H1 (cell line): ENCODE results near the gene PDGFD. TPM values are rescaled to one million over a fixed set of nuclear protein-coding genes. Genes with fewer than 3 reads are reported as not detected.

Source experiments
- CTCF ChIA-PET: fragments of 300-600 bp; sonication (Branson Sonifier 250); formaldehyde crosslinking; loops from one replicate; lab custom pipeline; 2021; ENCODE audit not compliant: partially characterized antibody; lab: Charles Lee
- POLR2A ChIA-PET: fragments of 300-600 bp; sonication (Branson Sonifier 250); formaldehyde crosslinking; loops from one replicate; lab custom pipeline; 2021; ENCODE audit warnings: inconsistent platforms; ENCODE audit not compliant: partially characterized antibody; lab: Charles Lee
- DNase-seq, 2 experiments: peaks; one replicate each; pipeline versions ENCODE4 v3.0.0 to v3.0.0-alpha.2; 2010 to 2022; ENCODE audit warnings: low spot score in 2 of 2, low read depth in 1 of 2, mixed read lengths in 1 of 2
- FAIRE-seq: peaks from 2 replicates; lab custom pipeline; 2011; peaks lifted over from hg19 to GRCh38; lab: Jason Lieb, UNC
- H2AFZ ChIP-seq: 2 replicates; pipeline ENCODE4 v1.8.1; 2012; ENCODE audit warnings: low read length, inconsistent platforms
- H2AK5ac ChIP-seq: 2 replicates; pipeline ENCODE4 v1.6.1; 2013; ENCODE audit warnings: low read depth, low read length
- H2BK120ac ChIP-seq: replicated peaks from 2 replicates; pipeline ENCODE3; 2013; ENCODE audit warnings: low read depth, low read length, inconsistent platforms
- H2BK12ac ChIP-seq: 2 replicates; pipeline ENCODE4 v1.6.1; 2013; ENCODE audit warnings: low read depth, low read length
- H2BK15ac ChIP-seq: 2 replicates; pipeline ENCODE4 v1.6.1; 2013; ENCODE audit warnings: low read length
- H2BK20ac ChIP-seq: 2 replicates; pipeline ENCODE4 v1.6.1; 2013; ENCODE audit warnings: low read length
- H2BK5ac ChIP-seq: 2 replicates; pipeline ENCODE4 v1.6.1; 2013; ENCODE audit warnings: low read depth, low read length
- H3K14ac ChIP-seq: 2 replicates; pipeline ENCODE4 v1.6.1; 2013; ENCODE audit warnings: inconsistent platforms; ENCODE audit not compliant: insufficient read length
- H3K18ac ChIP-seq: 2 replicates; pipeline ENCODE4 v1.6.1; 2013; ENCODE audit warnings: low read length; ENCODE audit errors: extremely low read depth
- H3K23ac ChIP-seq: 2 replicates; pipeline ENCODE4 v1.6.1; 2013; ENCODE audit warnings: inconsistent platforms; ENCODE audit not compliant: insufficient read length
- H3K23me2 ChIP-seq: 2 replicates; pipeline ENCODE4 v1.6.1; 2013; ENCODE audit warnings: low read depth, low read length
- H3K27ac ChIP-seq: 2 replicates; pipeline ENCODE4 v1.6.1; 2011; ENCODE audit warnings: low read depth, low read length, inconsistent platforms
- H3K27me3 ChIP-seq, 4 experiments: replicated peaks in 1 of 4; 1 replicate in 1 of 4; 2 replicates in 3 of 4; pipeline versions ENCODE4 v1.6.1 to v1.8.1; 2011 to 2013; ENCODE audit warnings: low read length in 3 of 4, mild to moderate bottlenecking in 3 of 4, inconsistent platforms in 2 of 4, mixed read lengths in 2 of 4, moderate library complexity in 1 of 4; ENCODE audit not compliant: control insufficient read depth in 3 of 4, insufficient read depth in 3 of 4; ENCODE audit errors: extremely low read depth in 1 of 4
- H3K36me3 ChIP-seq, 4 experiments: 2 replicates each; pipeline versions ENCODE4 v1.6.1 to v1.8.1; 2011 to 2013; ENCODE audit warnings: mild to moderate bottlenecking in 4 of 4, low read length in 3 of 4, moderate library complexity in 2 of 4, control low read depth in 1 of 4, inconsistent platforms in 1 of 4; ENCODE audit not compliant: insufficient read depth in 4 of 4, control insufficient read depth in 2 of 4
- H3K4ac ChIP-seq: replicated peaks from 2 replicates; pipeline ENCODE3; 2013; ENCODE audit warnings: low read length, low read depth, mixed read lengths, inconsistent platforms; ENCODE audit not compliant: insufficient read length
- H3K4me1 ChIP-seq, 4 experiments: replicated peaks in 1 of 4; 1 replicate in 1 of 4; 2 replicates in 3 of 4; pipeline versions ENCODE4 v1.6.1 to v1.8.1; 2011 to 2013; ENCODE audit warnings: low read length in 3 of 4, inconsistent platforms in 2 of 4, mixed read lengths in 1 of 4; ENCODE audit not compliant: insufficient read depth in 4 of 4, control insufficient read depth in 3 of 4
- H3K4me2 ChIP-seq, 2 experiments: 2 replicates each; pipeline versions ENCODE4 v1.6.1 to v1.8.1; 2011 to 2013; ENCODE audit warnings: low read depth in 2 of 2, low read length in 2 of 2, control low read depth in 1 of 2, inconsistent platforms in 1 of 2, mild to moderate bottlenecking in 1 of 2; ENCODE audit not compliant: insufficient read depth in 1 of 2
- H3K4me3 ChIP-seq, 4 experiments: fragments of 200-600, 300-600 bp in 1 of 4; sonication (generic), shearing (Covaris generic), sonication (Bioruptor Twin) in 1 of 4; 2 replicates each; pipeline versions ENCODE4 v1.5.1 to v1.8.1; 2011 to 2016; ENCODE audit warnings: low read length in 4 of 4, low read depth in 3 of 4, control low read depth in 2 of 4, inconsistent platforms in 2 of 4, mild to moderate bottlenecking in 2 of 4, mixed read lengths in 1 of 4, moderate library complexity in 1 of 4; ENCODE audit not compliant: insufficient read depth in 2 of 4; ENCODE audit errors: extremely low read depth in 1 of 4
- H3K56ac ChIP-seq: replicated peaks from 2 replicates; pipeline ENCODE3; 2013; ENCODE audit warnings: low read depth, mild to moderate bottlenecking, mixed read lengths, low read length, inconsistent platforms; ENCODE audit not compliant: insufficient read length
- H3K79me1 ChIP-seq: 2 replicates; pipeline ENCODE4 v1.6.1; 2013; ENCODE audit warnings: low read depth, low read length, control low read depth
- H3K79me2 ChIP-seq, 2 experiments: 2 replicates each; pipeline versions ENCODE4 v1.6.1 to v1.8.1; 2012 to 2013; ENCODE audit warnings: low read length in 2 of 2, mild to moderate bottlenecking in 2 of 2, inconsistent platforms in 1 of 2; ENCODE audit not compliant: insufficient read depth in 2 of 2, control insufficient read depth in 1 of 2
- H3K9ac ChIP-seq, 4 experiments: replicated peaks in 1 of 4; 1 replicate in 1 of 4; 2 replicates in 3 of 4; pipeline versions ENCODE4 v1.6.1 to v1.8.1; 2011 to 2013; ENCODE audit warnings: low read depth in 3 of 4, low read length in 3 of 4, control low read depth in 2 of 4, mild to moderate bottlenecking in 2 of 4, moderate library complexity in 2 of 4, inconsistent platforms in 1 of 4; ENCODE audit errors: extremely low read depth in 1 of 4
- H3K9me3 ChIP-seq, 2 experiments: 2 replicates each; pipeline versions ENCODE4 v1.6.1 to v1.8.1; 2012 to 2013; ENCODE audit warnings: mild to moderate bottlenecking in 2 of 2, moderate library complexity in 2 of 2, control low read depth in 1 of 2, inconsistent platforms in 1 of 2, low read depth in 1 of 2, low read length in 1 of 2, mixed read lengths in 1 of 2; ENCODE audit not compliant: insufficient read depth in 2 of 2
- H4K20me1 ChIP-seq, 2 experiments: replicated peaks in 1 of 2; 2 replicates each; pipeline versions ENCODE3 to v1.8.1; 2011 to 2013; ENCODE audit warnings: inconsistent platforms in 2 of 2, low read length in 2 of 2, mild to moderate bottlenecking in 1 of 2; ENCODE audit not compliant: insufficient read depth in 2 of 2, control insufficient read depth in 1 of 2
- H4K5ac ChIP-seq: 2 replicates; pipeline ENCODE4 v1.6.1; 2013; ENCODE audit warnings: low read length, low read depth, mixed read lengths, inconsistent platforms; ENCODE audit not compliant: insufficient read length
- H4K8ac ChIP-seq: 2 replicates; pipeline ENCODE4 v1.8.0; 2013; ENCODE audit warnings: mild to moderate bottlenecking, moderate library complexity, low read length, inconsistent platforms; ENCODE audit not compliant: insufficient read depth; ENCODE audit errors: extremely low read depth
- H4K91ac ChIP-seq: replicated peaks from 2 replicates; pipeline ENCODE3; 2013; ENCODE audit warnings: low read length, mixed read lengths, inconsistent platforms; ENCODE audit not compliant: insufficient read length
- CEBPB ChIP-seq: IDR thresholded peaks from 2 replicates; pipeline ENCODE4 v1.6.1; 2012; ENCODE audit warnings: low read depth, low read length
- NRF1 ChIP-seq: IDR thresholded peaks from 2 replicates; pipeline ENCODE4 v1.6.1; 2011; ENCODE audit warnings: mild to moderate bottlenecking, low read depth, low read length, improper control_type of control experiment
- WGBS, 2 experiments: shearing (Covaris generic) in 1 of 2; methylation state at CpG; one replicate each; pipeline versions ENCODE4 v1.1.6 to v1.1.7; 2013 to 2015; ENCODE audit warnings: low lambda C conversion rate in 2 of 2, mixed read lengths in 2 of 2, inconsistent platforms in 1 of 2, low coverage in 1 of 2, missing lambda C conversion rate in 1 of 2; ENCODE audit not compliant: insufficient replicate concordance in 2 of 2, insufficient coverage in 1 of 2, insufficient read length in 1 of 2; ENCODE audit errors: extremely low coverage in 1 of 2, missing lambda C conversion rate in 1 of 2; 5-methylcytosine and 5-hydroxymethylcytosine counted together
- polyA plus RNA-seq, 7 experiments: library from polyadenylated mRNA; depleted of rRNA in 3 of 7; stranded (reverse) in 5 of 7; unstranded in 2 of 7; fragments of >200 nt in 5 of 7; fragments of 200-250 nt in 2 of 7; gene quantifications; 1 replicate in 5 of 7; 2 replicates in 1 of 7; 4 replicates in 1 of 7; pipeline versions ENCODE4 v1.2.1 to v1.2.3, GENCODE V29; 2011 to 2013; ENCODE audit warnings: missing spikeins in 2 of 7, mixed read lengths in 2 of 7
- total RNA-seq: library from RNA; stranded (reverse); fragmentation: NEBNext Ultra II Directional; extraction: Animal tissue kit (Norgen Biotek cat#: 25700); gene quantifications from 2 replicates; pipeline ENCODE4 v1.2.1, GENCODE V29; 2021

PDGFD gene
- total and polyA plus RNA-seq, 2 of the 8 experiments (the other 6 are each of a cell fraction or from before 2014, with no cell fraction given) = 1.1 to 3.9 TPM

DNA sequence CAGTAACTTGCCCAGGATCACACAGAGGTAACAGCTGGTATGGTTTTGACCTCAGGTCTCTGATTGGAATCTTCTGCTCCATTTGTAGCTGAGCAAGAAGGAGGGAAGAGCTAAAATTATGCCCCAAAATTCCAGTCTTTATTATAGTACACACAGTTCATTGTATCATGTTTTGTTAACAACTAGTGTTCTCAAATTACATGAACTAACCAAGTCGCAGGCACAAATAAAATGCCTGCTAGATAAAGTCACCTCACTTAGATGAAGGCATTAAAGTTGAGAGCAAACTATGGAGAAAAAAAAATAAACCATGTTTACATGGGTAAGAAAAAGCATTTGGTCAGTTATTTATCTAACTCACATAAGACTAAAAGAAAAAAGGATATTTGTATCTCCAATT, 58.8 kb downstream of the PDGFD start:
- CTCF ChIA-PET = interaction anchor here (0.7 kb wide), 1 partner anchor 13 kb away, joined by 3 read pairs; no protein-coding TSS in a partner anchor
- WGBS, 2 experiments = 81% methylated on average over 1 of the region's 1 CpG; no CpG with 5 or more reads in 1 of the 2 experiments

More for the DNA sequence above, 58.8 kb downstream of the PDGFD start:
- no peak overlapping the region for H4K91ac ChIP-seq
- no peak overlapping the region for H2AFZ ChIP-seq
- H2BK15ac ChIP-seq = no peak overlapping the region
- DNase-seq (no peak), FAIRE-seq (no peak)
- H3K9me3 ChIP-seq = no peaks in the 10 kb centered on the region
- H2BK12ac ChIP-seq = no peak overlapping the region
- H4K5ac ChIP-seq = no peak overlapping the region
- H4K20me1 ChIP-seq = no peaks in the 10 kb centered on the region
- POLR2A ChIA-PET = no interaction called here
- H3K36me3 ChIP-seq = no peaks in the 10 kb centered on the region
- H3K4me3 ChIP-seq = no peak overlapping the region
- no peak overlapping the region for H2BK120ac ChIP-seq
- no peaks in the 10 kb centered on the region for H3K79me2 ChIP-seq
- H4K8ac ChIP-seq = no peak overlapping the region
- H2BK5ac ChIP-seq = no peak overlapping the region
- H3K56ac ChIP-seq = no peak overlapping the region
- no peak overlapping the region for H3K18ac ChIP-seq
- TF ChIP-seq NRF1 (no peak), CEBPB (no peak)
- no peak overlapping the region for H3K14ac ChIP-seq
- no peak overlapping the region for H3K23ac ChIP-seq
- H2BK20ac ChIP-seq = no peak overlapping the region
- H3K79me1 ChIP-seq = no peaks in the 10 kb centered on the region
- no peak overlapping the region for H3K4ac ChIP-seq
- H3K27ac ChIP-seq = no peak overlapping the region
- no peak overlapping the region for H3K9ac ChIP-seq
- H3K4me1 ChIP-seq = no peaks in the 10 kb centered on the region
- H3K27me3 ChIP-seq = no peaks in the 10 kb centered on the region
- no peaks in the 10 kb centered on the region for H3K23me2 ChIP-seq
- H2AK5ac ChIP-seq = no peak overlapping the region
- H3K4me2 ChIP-seq = no peak overlapping the region
